Measurements from ENCODE around the gene DLGAP1. TPM values are rescaled to one million over a fixed set of nuclear protein-coding genes. Genes with fewer than 3 reads are reported as not detected.

DLGAP1 gene
- total and polyA plus RNA-seq, 2 of the 4 experiments (the other 2 are of a cell fraction), result under 0.01 to 0.09 TPM

DNA sequence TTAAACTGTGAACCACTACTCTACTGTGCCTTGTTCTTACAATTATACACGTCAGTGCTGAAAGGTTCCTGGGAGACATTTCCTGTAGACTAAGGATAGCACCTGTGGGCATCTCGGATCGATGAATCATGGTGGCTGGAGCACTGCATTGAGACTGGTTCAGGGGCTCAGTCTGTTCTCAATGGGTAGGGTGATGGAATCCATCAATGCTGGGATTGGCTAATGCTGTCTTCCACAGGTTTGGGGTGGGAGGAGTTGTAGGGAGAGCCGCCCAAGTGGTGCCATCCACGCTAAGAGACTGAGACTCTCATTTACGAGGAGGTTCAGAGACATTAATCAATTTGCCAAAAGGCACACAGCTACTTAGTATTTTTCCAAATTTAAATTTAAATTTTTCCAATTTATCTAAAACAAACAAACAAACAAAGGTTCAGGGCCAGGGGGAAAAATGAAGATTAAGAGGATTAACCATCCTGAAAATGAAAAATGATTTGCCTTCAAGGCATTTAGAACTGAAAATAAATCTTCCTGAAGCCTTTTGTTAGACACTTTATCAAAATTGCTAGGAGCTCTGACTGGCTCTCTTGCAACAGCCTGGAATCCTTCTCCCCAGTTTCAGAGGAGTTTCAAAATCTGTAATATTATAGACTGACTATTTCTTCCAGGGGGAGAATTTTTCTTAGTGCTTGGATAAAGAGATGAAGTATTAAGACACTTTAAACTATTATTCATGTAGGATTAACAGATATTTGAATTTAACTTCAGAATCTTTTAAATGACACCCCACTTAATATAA lies 645.9 kb downstream of the DLGAP1 start:
- Histone ChIP-seq H3K9me1 (ENCODE audit: insufficient read depth, low read length) (no peaks in the 10 kb centered on the region), H4K20me1 (ENCODE audit: insufficient read depth, low read length) (no peaks in the 10 kb centered on the region), H4K91ac (ENCODE audit: insufficient read depth, low read depth, low read length) (no peak overlapping the region), H2AK5ac (ENCODE audit: low read depth, low read length) (peak overlapping the region; percentile 73; the same call in 1 of the 2 replicates), H3K4me2 (ENCODE audit: low read depth, low read length) (no peak overlapping the region), H3K4me3 (ENCODE audit: insufficient read depth, low read depth, low read length) (no peak overlapping the region), H3K27me3 (ENCODE audit: control insufficient read depth, insufficient read depth, low read length) (no peaks in the 10 kb centered on the region; the same call in 1 of the 2 replicates), H2BK5ac (ENCODE audit: low read depth, low read length, poor library complexity, severe bottlenecking) (no peak overlapping the region), H4K8ac (ENCODE audit: low read depth in 2 of 2, low read length in 2 of 2) (no peak overlapping the region), H3K9me3 (ENCODE audit: control insufficient read depth, insufficient read depth, low read length) (no peaks in the 10 kb centered on the region), H3K36me3 (ENCODE audit: control insufficient read depth, insufficient read depth, low read length) (no peaks in the 10 kb centered on the region; the same call in 1 of the 2 replicates), H3K18ac (ENCODE audit: low read depth, low read length) (no peak overlapping the region; the same call in 1 of the 2 replicates), H3K79me1 (ENCODE audit: low read depth in 1 of 2, low read length in 2 of 2) (no peaks in the 10 kb centered on the region), H3K27ac (ENCODE audit: insufficient read depth, low read length) (no peak overlapping the region), H3K14ac (replicated peaks; ENCODE audit: low read depth, low read length) (no peak overlapping the region), H2BK15ac (ENCODE audit: low read depth, low read length) (no peak overlapping the region), H3K4me1 (ENCODE audit: control insufficient read depth, insufficient read depth, low read length) (no peaks in the 10 kb centered on the region; the same call in 1 of the 2 replicates), H2BK120ac (ENCODE audit: low read depth, low read length) (no peak overlapping the region), H3K9ac (ENCODE audit: low read depth, low read length) (no peak overlapping the region), H2AFZ (replicated peaks; ENCODE audit: low read length, poor library complexity) (no peak overlapping the region), H2BK20ac (ENCODE audit: low read depth, low read length) (no peak overlapping the region), H3K23ac (ENCODE audit: low read depth, low read length) (no peak overlapping the region), H4K5ac (ENCODE audit: low read depth, low read length) (peak overlapping the region; percentile 80), H3K4ac (ENCODE audit: low read depth, low read length) (no peak overlapping the region), H3K56ac (ENCODE audit: extremely low read depth, insufficient read depth, low read length) (no peak overlapping the region), H2AK9ac (replicated peaks; ENCODE audit: low read depth, low read length, poor library complexity) (no peak overlapping the region)
- TF ChIP-seq RAD21 (IDR thresholded peaks at IDR 0.05; ENCODE audit: low read length) (no peak), RFX5 (IDR thresholded peaks at IDR 0.05; ENCODE audit: low read depth, low read length) (no peak), BHLHE40 (IDR thresholded peaks at IDR 0.05; ENCODE audit: low read depth, low read length) (no peak), POLR2A (IDR thresholded peaks at IDR 0.05; ENCODE audit: low read depth, low read length) (no peak), RCOR1 (IDR thresholded peaks at IDR 0.05; ENCODE audit: insufficient replicate concordance, low read length) (no peak), CHD1 (IDR thresholded peaks at IDR 0.05; ENCODE audit: low read depth, low read length) (no peak), NFE2L2 (IDR thresholded peaks at IDR 0.05; ENCODE audit: low read depth, low read length) (no peak), MXI1 (IDR thresholded peaks at IDR 0.05; ENCODE audit: borderline replicate concordance, low read depth, low read length) (no peak), FOS (IDR thresholded peaks at IDR 0.05; ENCODE audit: low read depth, low read length) (no peak), SMC3 (IDR thresholded peaks at IDR 0.05; ENCODE audit: low read depth, low read length) (no peak), MAZ (IDR thresholded peaks at IDR 0.05; ENCODE audit: borderline replicate concordance, low read depth, low read length) (no peak), CEBPB (IDR thresholded peaks at IDR 0.05; ENCODE audit: low read depth, low read length) (no peak)
- TF ChIP-seq, protein P1, sequence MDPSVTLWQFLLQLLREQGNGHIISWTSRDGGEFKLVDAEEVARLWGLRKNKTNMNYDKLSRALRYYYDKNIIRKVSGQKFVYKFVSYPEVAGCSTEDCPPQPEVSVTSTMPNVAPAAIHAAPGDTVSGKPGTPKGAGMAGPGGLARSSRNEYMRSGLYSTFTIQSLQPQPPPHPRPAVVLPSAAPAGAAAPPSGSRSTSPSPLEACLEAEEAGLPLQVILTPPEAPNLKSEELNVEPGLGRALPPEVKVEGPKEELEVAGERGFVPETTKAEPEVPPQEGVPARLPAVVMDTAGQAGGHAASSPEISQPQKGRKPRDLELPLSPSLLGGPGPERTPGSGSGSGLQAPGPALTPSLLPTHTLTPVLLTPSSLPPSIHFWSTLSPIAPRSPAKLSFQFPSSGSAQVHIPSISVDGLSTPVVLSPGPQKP (IDR thresholded peaks at IDR 0.05; ENCODE audit: borderline replicate concordance, low read depth, low read length), result no peak
- TF ChIP-seq, protein P2, sequence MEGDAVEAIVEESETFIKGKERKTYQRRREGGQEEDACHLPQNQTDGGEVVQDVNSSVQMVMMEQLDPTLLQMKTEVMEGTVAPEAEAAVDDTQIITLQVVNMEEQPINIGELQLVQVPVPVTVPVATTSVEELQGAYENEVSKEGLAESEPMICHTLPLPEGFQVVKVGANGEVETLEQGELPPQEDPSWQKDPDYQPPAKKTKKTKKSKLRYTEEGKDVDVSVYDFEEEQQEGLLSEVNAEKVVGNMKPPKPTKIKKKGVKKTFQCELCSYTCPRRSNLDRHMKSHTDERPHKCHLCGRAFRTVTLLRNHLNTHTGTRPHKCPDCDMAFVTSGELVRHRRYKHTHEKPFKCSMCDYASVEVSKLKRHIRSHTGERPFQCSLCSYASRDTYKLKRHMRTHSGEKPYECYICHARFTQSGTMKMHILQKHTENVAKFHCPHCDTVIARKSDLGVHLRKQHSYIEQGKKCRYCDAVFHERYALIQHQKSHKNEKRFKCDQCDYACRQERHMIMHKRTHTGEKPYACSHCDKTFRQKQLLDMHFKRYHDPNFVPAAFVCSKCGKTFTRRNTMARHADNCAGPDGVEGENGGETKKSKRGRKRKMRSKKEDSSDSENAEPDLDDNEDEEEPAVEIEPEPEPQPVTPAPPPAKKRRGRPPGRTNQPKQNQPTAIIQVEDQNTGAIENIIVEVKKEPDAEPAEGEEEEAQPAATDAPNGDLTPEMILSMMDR (conservative IDR thresholded peaks at IDR 0.05; ENCODE audit: low read depth, low read length), result no peak
- TF ChIP-seq, protein P3, sequence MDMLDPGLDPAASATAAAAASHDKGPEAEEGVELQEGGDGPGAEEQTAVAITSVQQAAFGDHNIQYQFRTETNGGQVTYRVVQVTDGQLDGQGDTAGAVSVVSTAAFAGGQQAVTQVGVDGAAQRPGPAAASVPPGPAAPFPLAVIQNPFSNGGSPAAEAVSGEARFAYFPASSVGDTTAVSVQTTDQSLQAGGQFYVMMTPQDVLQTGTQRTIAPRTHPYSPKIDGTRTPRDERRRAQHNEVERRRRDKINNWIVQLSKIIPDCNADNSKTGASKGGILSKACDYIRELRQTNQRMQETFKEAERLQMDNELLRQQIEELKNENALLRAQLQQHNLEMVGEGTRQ (IDR thresholded peaks at IDR 0.05; ENCODE audit: low read depth, low read length), result no peak
- intact Hi-C loops (cut with micrococcal nuclease), result no loop called here
- DNase-seq, result no peak
- in situ Hi-C loops (cut with MboI; ENCODE audit: low sequenced_read_pairs), result no loop called here
- CTCF ChIA-PET, result no interaction called here
- dilution Hi-C loops (cut with HindIII; ENCODE audit: low sequenced_read_pairs, unreplicated experiment), result no loop called here
- POLR2A ChIA-PET (ENCODE audit: unreplicated experiment), result no interaction called here
- no peak for ATAC-seq (ENCODE audit: low read depth)
- WGBS, 2 experiments (ENCODE audit: extremely low coverage in 2 of 2, insufficient read length in 1 of 2), result 92% methylated on average over 2 of the region's 6 CpGs; no CpG with 5 or more reads in 1 of the 2 experiments
- no TSS peak for BruUV-seq (replicated peaks)
